ENCODE data around the gene OVOL2. TPM values are rescaled to one million over a fixed set of nuclear protein-coding genes. Genes with fewer than 3 reads are reported as not detected.
"Not testable (repeated sequence)": the region's sequence is repeated elsewhere in the genome, so short reads cannot be mapped to it uniquely, and the experiment has no call there.

OVOL2 gene
- total RNA-seq, 4 donors from 2014 or later: 0.30 to 2.4 TPM; not detected in 2

- H3K4me3 ChIP-seq: no peak overlapping the region
- no peak for DNase-seq
- intact Hi-C loops (cut with DNase I; ENCODE audit: low total_unique reads): no loop called here
- no peak overlapping the region for H3K27ac ChIP-seq
- TF ChIP-seq POLR2A (IDR thresholded peaks at IDR 0.05): no peak
- TF ChIP-seq, protein P1, sequence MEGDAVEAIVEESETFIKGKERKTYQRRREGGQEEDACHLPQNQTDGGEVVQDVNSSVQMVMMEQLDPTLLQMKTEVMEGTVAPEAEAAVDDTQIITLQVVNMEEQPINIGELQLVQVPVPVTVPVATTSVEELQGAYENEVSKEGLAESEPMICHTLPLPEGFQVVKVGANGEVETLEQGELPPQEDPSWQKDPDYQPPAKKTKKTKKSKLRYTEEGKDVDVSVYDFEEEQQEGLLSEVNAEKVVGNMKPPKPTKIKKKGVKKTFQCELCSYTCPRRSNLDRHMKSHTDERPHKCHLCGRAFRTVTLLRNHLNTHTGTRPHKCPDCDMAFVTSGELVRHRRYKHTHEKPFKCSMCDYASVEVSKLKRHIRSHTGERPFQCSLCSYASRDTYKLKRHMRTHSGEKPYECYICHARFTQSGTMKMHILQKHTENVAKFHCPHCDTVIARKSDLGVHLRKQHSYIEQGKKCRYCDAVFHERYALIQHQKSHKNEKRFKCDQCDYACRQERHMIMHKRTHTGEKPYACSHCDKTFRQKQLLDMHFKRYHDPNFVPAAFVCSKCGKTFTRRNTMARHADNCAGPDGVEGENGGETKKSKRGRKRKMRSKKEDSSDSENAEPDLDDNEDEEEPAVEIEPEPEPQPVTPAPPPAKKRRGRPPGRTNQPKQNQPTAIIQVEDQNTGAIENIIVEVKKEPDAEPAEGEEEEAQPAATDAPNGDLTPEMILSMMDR (IDR thresholded peaks at IDR 0.05): no peak
- no peaks in the 10 kb centered on the region for H3K36me3 ChIP-seq
- no peaks in the 10 kb centered on the region for H3K27me3 ChIP-seq
- no peaks in the 10 kb centered on the region for H3K9me3 ChIP-seq
- no peaks in the 10 kb centered on the region for H3K4me1 ChIP-seq
Measured at GRCh38 chr20:18093388-18093787, 35.7 kb upstream of the OVOL2 start.

- Histone ChIP-seq H3K4me3 (no peak overlapping the region), H3K4me1 (no peaks in the 10 kb centered on the region), H3K27ac (no peak overlapping the region), H3K9me3 (no peaks in the 10 kb centered on the region), H3K27me3 (no peaks in the 10 kb centered on the region), H3K36me3 (no peaks in the 10 kb centered on the region)
- TF ChIP-seq POLR2A (IDR thresholded peaks at IDR 0.05): no peak
- TF ChIP-seq, protein P1 (IDR thresholded peaks at IDR 0.05): no peak
- intact Hi-C loops (cut with DNase I; ENCODE audit: low total_unique reads): no loop called here
- DNase-seq: no peak
Measured at GRCh38 chr20:18092890-18093289, 35.2 kb upstream of the OVOL2 start.

DNA sequence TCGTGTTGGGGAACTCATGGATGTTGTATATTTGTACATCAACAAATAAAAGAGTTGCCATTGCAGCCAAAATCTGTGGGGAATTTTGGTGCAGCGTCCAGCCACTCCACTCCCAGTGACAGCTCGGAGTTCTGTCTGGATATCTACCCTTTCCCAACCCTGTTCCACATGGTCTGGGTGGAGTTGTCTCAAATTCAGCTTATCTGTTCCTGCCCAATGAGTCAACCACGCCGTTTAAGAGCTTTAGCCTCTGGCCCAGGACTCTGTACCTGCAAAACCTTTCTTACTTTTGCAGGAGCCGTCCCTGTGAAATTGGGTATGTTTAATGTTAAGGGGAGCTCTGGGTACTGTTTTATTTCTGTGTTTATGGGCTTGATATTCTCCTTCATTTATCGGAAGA lies 33.9 kb upstream of the OVOL2 start:
- DNase-seq: no peak
- intact Hi-C loops (cut with DNase I; ENCODE audit: low total_unique reads): no loop called here
- H3K9me3 ChIP-seq: no peaks in the 10 kb centered on the region
- no peak overlapping the region for H3K4me3 ChIP-seq
- no peaks in the 10 kb centered on the region for H3K36me3 ChIP-seq
- H3K4me1 ChIP-seq: no peaks in the 10 kb centered on the region
- TF ChIP-seq POLR2A (IDR thresholded peaks at IDR 0.05): no peak
- TF ChIP-seq, protein P1 (IDR thresholded peaks at IDR 0.05): no peak
- H3K27ac ChIP-seq: no peak overlapping the region
- no peaks in the 10 kb centered on the region for H3K27me3 ChIP-seq

DNA sequence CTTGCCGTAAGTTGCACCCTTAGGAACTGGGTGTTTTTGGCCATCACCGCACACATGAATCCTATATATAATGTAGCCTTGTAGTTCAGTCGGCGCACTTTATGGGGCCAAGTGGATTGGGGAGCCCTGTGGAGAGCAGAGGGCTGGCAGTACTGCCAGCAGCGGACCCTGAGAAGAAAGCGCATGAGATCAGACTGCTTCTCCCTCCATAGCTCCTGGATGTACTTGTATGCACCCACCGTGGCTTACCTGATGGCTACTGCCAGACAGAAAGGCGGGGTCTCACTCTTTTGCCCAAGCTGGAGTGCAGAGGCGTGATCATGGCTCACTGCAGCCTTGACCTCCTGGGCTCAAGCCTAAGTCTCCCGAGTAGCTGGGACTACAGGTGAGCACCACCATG lies 32.8 kb upstream of the OVOL2 start:
- no peak overlapping the region for H3K4me3 ChIP-seq
- intact Hi-C loops (cut with DNase I; ENCODE audit: low total_unique reads): no loop called here
- H3K36me3 ChIP-seq: no peaks in the 10 kb centered on the region
- no peaks in the 10 kb centered on the region for H3K4me1 ChIP-seq
- TF ChIP-seq, protein P1 (IDR thresholded peaks at IDR 0.05): no peak
- TF ChIP-seq POLR2A (IDR thresholded peaks at IDR 0.05): no peak
- H3K9me3 ChIP-seq: no peaks in the 10 kb centered on the region
- H3K27ac ChIP-seq: no peak overlapping the region
- H3K27me3 ChIP-seq: no peaks in the 10 kb centered on the region
- no peak for DNase-seq

DNA sequence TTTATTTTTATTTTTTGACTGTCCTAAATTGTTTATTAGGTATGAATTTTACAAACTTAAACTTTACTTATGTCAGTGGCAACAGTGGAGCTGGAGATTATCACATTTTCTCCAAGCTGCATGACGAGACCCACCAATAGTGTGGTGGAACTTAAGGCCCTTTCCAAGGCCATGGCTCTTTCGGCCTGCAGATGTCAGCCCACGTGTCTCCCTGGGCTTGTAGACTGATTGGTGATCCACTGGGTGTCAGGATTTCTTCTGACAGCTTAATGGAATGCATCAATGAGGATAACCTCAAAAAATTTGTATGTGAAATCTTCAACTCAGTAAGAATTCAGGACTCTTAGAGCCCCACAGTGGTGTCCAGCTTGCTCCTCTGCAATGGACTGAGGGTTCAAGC lies 32.3 kb upstream of the OVOL2 start:
- TF ChIP-seq, protein P1 (IDR thresholded peaks at IDR 0.05): no peak
- TF ChIP-seq POLR2A (IDR thresholded peaks at IDR 0.05): no peak
- Histone ChIP-seq H3K36me3 (no peaks in the 10 kb centered on the region), H3K27me3 (no peaks in the 10 kb centered on the region)

DNA sequence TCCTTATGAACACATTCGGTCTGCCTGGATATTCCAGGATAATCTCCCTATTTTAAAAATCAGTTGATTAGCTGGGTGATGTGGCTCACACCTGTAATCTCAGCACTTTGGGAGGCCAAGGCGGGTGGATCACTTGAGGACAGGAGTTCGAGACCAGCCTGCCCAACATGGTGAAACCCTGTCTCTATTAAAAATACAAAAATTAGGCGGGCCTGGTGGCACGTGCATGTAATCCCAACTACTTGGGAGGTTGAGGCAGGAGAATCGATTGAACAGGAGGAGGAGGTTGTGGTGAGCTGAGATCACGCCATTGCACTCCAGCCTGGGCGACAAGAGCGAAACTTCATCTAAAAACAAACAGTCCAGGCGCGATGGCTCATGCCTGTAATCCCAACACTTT lies 31.1 kb upstream of the OVOL2 start:
- H3K4me3 ChIP-seq; H3K36me3 ChIP-seq; intact Hi-C loops (cut with DNase I; ENCODE audit: low total_unique reads); H3K27me3 ChIP-seq; DNase-seq; H3K27ac ChIP-seq; H3K9me3 ChIP-seq; H3K4me1 ChIP-seq: not testable (repeated sequence)

More for the DNA sequence above, 32.3 kb upstream of the OVOL2 start:
- Histone ChIP-seq H3K4me1 (no peaks in the 10 kb centered on the region), H3K4me3 (no peak overlapping the region), H3K9me3 (no peaks in the 10 kb centered on the region), H3K27ac (no peak overlapping the region)
- intact Hi-C loops (cut with DNase I; ENCODE audit: low total_unique reads): no loop called here
- no peak for DNase-seq

DNA sequence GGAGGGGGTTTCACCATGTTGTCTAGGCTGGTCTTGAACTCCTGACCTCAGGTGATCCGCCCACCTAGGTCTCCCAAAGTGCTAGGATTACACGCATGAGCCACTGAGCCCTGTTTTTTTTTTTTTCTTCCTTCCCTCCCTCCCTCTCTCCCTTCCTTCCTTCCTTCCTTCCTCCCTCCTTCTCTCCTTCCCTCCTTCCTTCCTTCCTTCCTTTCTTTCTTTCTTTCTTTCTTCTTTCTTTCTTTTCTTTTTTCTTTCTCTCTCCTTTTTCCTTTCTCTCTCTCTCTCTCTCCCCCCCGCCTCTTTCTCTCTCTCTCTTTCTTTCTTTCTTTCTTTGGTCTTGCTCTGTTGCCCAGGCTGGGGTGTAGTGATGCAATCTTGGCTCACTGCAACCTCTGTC lies 30.6 kb upstream of the OVOL2 start:
- H3K27ac ChIP-seq; H3K9me3 ChIP-seq; DNase-seq; intact Hi-C loops (cut with DNase I; ENCODE audit: low total_unique reads); H3K4me3 ChIP-seq; H3K36me3 ChIP-seq; H3K27me3 ChIP-seq; H3K4me1 ChIP-seq: not testable (repeated sequence)

Data from uterus (tissue), 4 donors.